CD4-positive, CD25-positive, alpha-beta regulatory T cell (primary cell): ENCODE measurements around the gene PEAR1. TPM values are rescaled to one million over a fixed set of nuclear protein-coding genes. Genes with fewer than 3 reads are reported as not detected.

ENCODE experiments used
- ATAC-seq, 2 donors: fragments of 150-1000 bp; cut with Tn5 transposase; one replicate each; pipeline ENCODE4 v1.10.0; 2021; ENCODE audit warnings: low read depth in 2 of 2, moderate number of reproducible peaks in 2 of 2, moderate library complexity in 1 of 2
- DNase-seq, 3 donors: peaks; one replicate each; pipeline versions ENCODE4 v3.0.0 to v3.0.0-alpha.2; 2012 to 2022; ENCODE audit warnings: mixed read lengths in 1 of 3
- H3K27ac ChIP-seq: one replicate; pipeline ENCODE4 v1.7.0; 2013; ENCODE audit warnings: mild to moderate bottlenecking, low read length; ENCODE audit not compliant: insufficient read depth, poor library complexity, severe bottlenecking
- H3K27me3 ChIP-seq: one replicate; pipeline ENCODE4 v1.7.0; 2013; ENCODE audit warnings: low read length; ENCODE audit not compliant: control insufficient read depth, insufficient read depth
- H3K36me3 ChIP-seq: one replicate; pipeline ENCODE4 v1.7.0; 2013; ENCODE audit warnings: mild to moderate bottlenecking, low read length, moderate library complexity; ENCODE audit not compliant: control insufficient read depth, insufficient read depth
- H3K4me1 ChIP-seq: 2 replicates; pipeline ENCODE4 v1.7.0; 2013; ENCODE audit warnings: mild to moderate bottlenecking, low read length; ENCODE audit not compliant: insufficient read depth, control insufficient read depth, poor library complexity, severe bottlenecking
- H3K4me3 ChIP-seq: one replicate; pipeline ENCODE4 v1.7.0; 2013; ENCODE audit warnings: low read depth, mild to moderate bottlenecking, low read length, moderate library complexity
- H3K9me3 ChIP-seq, 2 experiments: 1 replicate in 1 of 2; 2 replicates in 1 of 2; pipeline ENCODE4 v1.7.0; 2013; ENCODE audit warnings: low read length in 2 of 2, mild to moderate bottlenecking in 1 of 2, moderate library complexity in 1 of 2; ENCODE audit not compliant: control insufficient read depth in 2 of 2
- H3K27ac Mint-ChIP-seq, 3 donors: one replicate each; pipeline ENCODE4 v1.8.0; 2020 to 2022; ENCODE audit warnings: mild to moderate bottlenecking in 3 of 3, mixed read lengths in 3 of 3, moderate library complexity in 2 of 3
- H3K27me3 Mint-ChIP-seq: one replicate; pipeline ENCODE4 v1.8.0; 2022; ENCODE audit warnings: mild to moderate bottlenecking, mixed read lengths
- H3K36me3 Mint-ChIP-seq: one replicate; pipeline ENCODE4 v1.8.0; 2020; ENCODE audit warnings: mixed read lengths
- H3K4me1 Mint-ChIP-seq, 4 donors: one replicate each; pipeline ENCODE4 v1.8.0; 2020 to 2022; ENCODE audit warnings: mixed read lengths in 4 of 4, mild to moderate bottlenecking in 1 of 4
- H3K4me3 Mint-ChIP-seq, 4 donors: one replicate each; pipeline ENCODE4 v1.8.0; 2020 to 2022; ENCODE audit warnings: mild to moderate bottlenecking in 4 of 4, mixed read lengths in 4 of 4, moderate library complexity in 3 of 4
- H3K9me3 Mint-ChIP-seq, 7 donors: one replicate each; pipeline ENCODE4 v1.8.0; 2020 to 2022; ENCODE audit warnings: mixed read lengths in 7 of 7, mild to moderate bottlenecking in 3 of 7, moderate library complexity in 2 of 7
- polyA plus RNA-seq, 4 donors: library from polyadenylated mRNA; unstranded; fragments of 300-500 nt; fragmentation: Illumina TruSeq; gene quantifications; one replicate each; pipeline ENCODE4 v1.2.3, GENCODE V29; 2021
- total RNA-seq: library from RNA; stranded (reverse); gene quantifications from one replicate; pipeline ENCODE4 v1.2.3, GENCODE V29; 2022

PEAR1 gene
- total and polyA plus RNA-seq, 5 donors from 2014 or later, result 1.3 TPM; not detected in 4

DNA sequence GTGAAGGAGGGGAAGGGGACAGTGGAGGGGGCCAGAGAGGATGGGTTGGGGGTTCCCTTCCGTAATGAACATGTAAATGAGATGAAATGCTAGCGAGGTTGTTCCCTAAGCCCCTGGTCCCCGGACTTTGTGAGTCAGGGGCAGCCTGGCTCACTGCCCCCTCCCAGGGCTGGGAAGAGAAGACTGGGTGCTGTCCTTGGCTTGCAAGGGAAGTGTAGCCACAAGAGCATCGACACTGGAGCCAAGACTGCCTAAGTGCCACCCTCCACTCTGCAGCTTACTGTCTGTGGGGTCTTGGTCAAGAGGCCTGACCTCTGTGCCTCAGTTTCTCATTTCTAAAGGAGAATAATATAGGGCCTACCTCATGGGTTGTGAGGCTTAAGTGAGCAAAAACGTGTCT lies 483 bp downstream of the PEAR1 start:
- no peaks in the 10 kb centered on the region for H3K9me3 ChIP-seq
- no peak overlapping the region for H3K27ac ChIP-seq
- Mint-ChIP-seq H3K27me3 (peaks cover 79% of the 10 kb centered on the region), H3K36me3 (no peaks in the 10 kb centered on the region), H3K4me1 (peaks cover 0 to 36% (median 17%) of the 10 kb centered on the region in 4 donors), H3K27ac (peak overlapping the region in 1 of 3 donors; percentile 63), H3K4me3 (peak overlapping the region in 3 of 4 donors; percentile 36 to 56 (median 39)), H3K9me3 (peaks cover 0 to 1% (median 0%) of the 10 kb centered on the region in 7 donors)
- H3K36me3 ChIP-seq, result no peaks in the 10 kb centered on the region
- H3K27me3 ChIP-seq, result peaks cover 11% of the 10 kb centered on the region
- H3K4me1 ChIP-seq, result peaks cover 19% of the 10 kb centered on the region
- DNase-seq (no peak), ATAC-seq (no peak)
- no peak overlapping the region for H3K4me3 ChIP-seq

DNA sequence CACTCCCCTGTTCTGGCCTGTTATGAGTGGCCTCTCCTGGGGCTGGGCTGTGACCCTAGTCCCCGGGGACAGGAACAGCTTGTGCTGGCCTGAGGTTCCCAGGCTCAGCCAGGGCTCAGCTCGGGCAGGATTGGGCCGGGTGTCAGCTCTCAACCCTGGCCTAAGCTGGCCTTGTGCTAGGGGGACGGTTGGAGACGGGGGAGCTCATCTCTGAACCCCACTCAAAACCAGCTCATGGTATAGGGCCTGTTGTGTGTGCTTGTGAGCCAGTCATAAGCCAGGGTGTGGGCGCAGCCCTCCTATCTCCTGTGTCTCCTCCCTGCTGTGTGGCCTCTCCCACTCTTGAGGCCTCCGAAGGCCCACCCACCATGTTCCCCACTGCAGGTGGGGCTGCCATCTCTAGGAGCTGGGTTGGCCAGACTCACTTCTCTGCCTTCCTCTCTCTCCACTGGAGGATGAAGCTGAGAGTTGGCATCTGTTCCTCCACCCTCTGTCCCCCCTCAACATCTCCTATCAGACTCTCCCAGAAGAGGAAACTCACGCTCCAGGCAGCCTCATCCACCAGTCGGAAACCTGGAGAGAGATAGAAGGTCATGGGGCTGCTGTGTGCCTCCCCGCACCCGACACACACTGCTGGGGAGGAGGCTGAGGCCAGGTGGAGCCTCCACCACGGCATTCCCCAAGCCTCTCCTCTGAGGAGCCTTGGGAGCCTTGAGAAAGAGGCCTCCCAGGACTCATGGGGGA lies 1.4 kb downstream of the PEAR1 start:
- Mint-ChIP-seq H3K9me3 (peaks cover 0 to 1% (median 0%) of the 10 kb centered on the region in 7 donors), H3K4me3 (peak overlapping the region in 2 of 4 donors; percentile 47 to 49), H3K4me1 (peaks cover 0 to 36% (median 17%) of the 10 kb centered on the region in 4 donors), H3K36me3 (no peaks in the 10 kb centered on the region), H3K27ac (peak overlapping the region in 1 of 3 donors; percentile 51), H3K27me3 (peaks cover 72% of the 10 kb centered on the region)
- H3K4me3 ChIP-seq, result no peak overlapping the region
- ATAC-seq (no peak), DNase-seq (no peak)
- peaks cover 11% of the 10 kb centered on the region for H3K27me3 ChIP-seq
- H3K4me1 ChIP-seq, result peaks cover 19% of the 10 kb centered on the region
- no peaks in the 10 kb centered on the region for H3K9me3 ChIP-seq
- no peak overlapping the region for H3K27ac ChIP-seq
- no peaks in the 10 kb centered on the region for H3K36me3 ChIP-seq

DNA sequence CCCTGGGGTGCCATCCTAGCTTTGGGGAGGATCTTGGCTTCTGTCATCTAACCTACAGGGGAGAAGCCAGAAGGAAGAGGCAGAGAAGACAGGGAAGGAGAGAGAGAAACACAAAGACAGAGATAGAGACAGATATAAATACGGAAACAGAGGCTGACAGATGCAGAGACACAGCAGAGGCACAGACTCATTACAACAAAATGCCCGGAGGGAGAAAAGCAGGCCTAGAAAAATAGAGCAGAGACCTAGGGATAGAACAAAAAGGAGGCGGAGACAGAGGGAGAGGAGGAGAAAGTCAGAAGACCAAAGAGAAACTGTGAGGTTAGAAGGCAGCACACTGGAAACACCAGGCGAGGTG lies 1.9 kb downstream of the PEAR1 start:
- H3K36me3 Mint-ChIP-seq, result no peaks in the 10 kb centered on the region
- peaks cover 0 to 1% (median 0%) of the 10 kb centered on the region in 7 donors for H3K9me3 Mint-ChIP-seq
- H3K4me1 ChIP-seq, result peaks cover 19% of the 10 kb centered on the region
- H3K36me3 ChIP-seq, result no peaks in the 10 kb centered on the region
- H3K27ac ChIP-seq, result no peak overlapping the region
- H3K4me3 ChIP-seq, result no peak overlapping the region
- no peaks in the 10 kb centered on the region for H3K9me3 ChIP-seq
- ATAC-seq (no peak), DNase-seq (no peak)
- H3K27me3 Mint-ChIP-seq, result peaks cover 67% of the 10 kb centered on the region
- peaks cover 11% of the 10 kb centered on the region for H3K27me3 ChIP-seq
- no peak overlapping the region for H3K27ac Mint-ChIP-seq
- peak overlapping the region in 1 of 4 donors; percentile 69 for H3K4me3 Mint-ChIP-seq
- H3K4me1 Mint-ChIP-seq, result peaks cover 0 to 33% (median 13%) of the 10 kb centered on the region in 4 donors

DNA sequence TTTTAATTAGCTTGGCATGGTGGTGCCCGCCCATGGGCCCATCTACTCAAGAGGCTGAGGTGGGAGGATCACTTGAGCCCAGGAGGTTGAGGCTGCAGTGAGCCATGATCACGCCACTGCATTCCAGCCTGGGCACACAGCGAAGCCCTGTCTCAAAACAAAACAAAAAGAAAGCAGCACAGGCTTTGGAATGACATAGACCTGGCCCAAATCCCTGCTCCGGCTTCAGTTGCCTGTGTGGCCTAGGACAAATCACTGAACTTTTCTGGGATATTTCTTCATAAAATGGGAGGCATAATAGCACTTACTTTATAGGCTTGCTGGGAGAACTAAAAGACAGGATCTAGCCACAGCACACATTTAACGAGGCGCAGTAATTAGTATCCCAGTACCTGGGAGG lies 2.4 kb downstream of the PEAR1 start:
- H3K27me3 ChIP-seq, result peaks cover 11% of the 10 kb centered on the region
- H3K27ac ChIP-seq, result no peak overlapping the region
- peaks cover 0 to 1% (median 0%) of the 10 kb centered on the region in 7 donors for H3K9me3 Mint-ChIP-seq
- no peak overlapping the region for H3K27ac Mint-ChIP-seq
- peaks cover 19% of the 10 kb centered on the region for H3K4me1 ChIP-seq
- DNase-seq, result no peak
- H3K27me3 Mint-ChIP-seq, result peaks cover 62% of the 10 kb centered on the region
- no peak overlapping the region for H3K4me3 ChIP-seq
- H3K9me3 ChIP-seq, result no peaks in the 10 kb centered on the region
- H3K36me3 Mint-ChIP-seq, result no peaks in the 10 kb centered on the region
- H3K36me3 ChIP-seq, result no peaks in the 10 kb centered on the region
- no peak for ATAC-seq
- peaks cover 0 to 33% (median 13%) of the 10 kb centered on the region in 4 donors for H3K4me1 Mint-ChIP-seq
- H3K4me3 Mint-ChIP-seq, result no peak overlapping the region

DNA sequence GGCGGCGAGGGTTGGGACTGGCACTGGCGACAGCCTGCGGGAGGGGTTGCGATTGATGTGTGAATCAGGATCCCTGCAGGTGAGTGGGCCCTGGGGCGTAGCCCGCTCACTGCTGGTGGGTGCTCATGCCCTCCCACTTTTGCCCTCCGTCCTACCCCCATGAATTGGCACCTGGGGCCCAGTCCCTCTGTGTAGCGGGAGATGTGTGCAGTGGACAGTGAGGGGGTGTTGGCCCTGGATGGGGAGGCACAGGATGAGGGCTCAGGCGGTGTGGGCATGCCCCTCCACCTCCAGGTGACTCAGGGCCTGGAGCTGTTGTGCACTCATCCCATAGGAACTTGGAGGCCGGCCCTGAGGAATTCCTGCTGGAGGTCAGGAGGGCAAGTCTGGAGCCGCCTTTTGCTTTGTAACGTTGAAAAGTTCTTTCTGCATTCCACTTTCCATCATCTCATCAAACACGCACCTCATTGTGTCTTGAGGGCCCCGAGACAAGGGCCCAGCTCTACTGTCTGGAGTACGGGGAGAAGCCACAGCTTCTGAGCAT lies 3.0 kb downstream of the PEAR1 start:
- Histone ChIP-seq H3K4me1 (peaks cover 19% of the 10 kb centered on the region), H3K36me3 (no peaks in the 10 kb centered on the region), H3K4me3 (no peak overlapping the region), H3K9me3 (no peaks in the 10 kb centered on the region), H3K27me3 (peaks cover 11% of the 10 kb centered on the region), H3K27ac (no peak overlapping the region)
- H3K27ac Mint-ChIP-seq, result no peak overlapping the region
- ATAC-seq (no peak), DNase-seq (no peak)
- H3K4me3 Mint-ChIP-seq, result no peak overlapping the region
- H3K27me3 Mint-ChIP-seq, result peaks cover 56% of the 10 kb centered on the region
- H3K4me1 Mint-ChIP-seq, result peaks cover 0 to 33% (median 13%) of the 10 kb centered on the region in 4 donors
- no peaks in the 10 kb centered on the region for H3K36me3 Mint-ChIP-seq
- peaks cover 0 to 1% (median 0%) of the 10 kb centered on the region in 7 donors for H3K9me3 Mint-ChIP-seq

DNA sequence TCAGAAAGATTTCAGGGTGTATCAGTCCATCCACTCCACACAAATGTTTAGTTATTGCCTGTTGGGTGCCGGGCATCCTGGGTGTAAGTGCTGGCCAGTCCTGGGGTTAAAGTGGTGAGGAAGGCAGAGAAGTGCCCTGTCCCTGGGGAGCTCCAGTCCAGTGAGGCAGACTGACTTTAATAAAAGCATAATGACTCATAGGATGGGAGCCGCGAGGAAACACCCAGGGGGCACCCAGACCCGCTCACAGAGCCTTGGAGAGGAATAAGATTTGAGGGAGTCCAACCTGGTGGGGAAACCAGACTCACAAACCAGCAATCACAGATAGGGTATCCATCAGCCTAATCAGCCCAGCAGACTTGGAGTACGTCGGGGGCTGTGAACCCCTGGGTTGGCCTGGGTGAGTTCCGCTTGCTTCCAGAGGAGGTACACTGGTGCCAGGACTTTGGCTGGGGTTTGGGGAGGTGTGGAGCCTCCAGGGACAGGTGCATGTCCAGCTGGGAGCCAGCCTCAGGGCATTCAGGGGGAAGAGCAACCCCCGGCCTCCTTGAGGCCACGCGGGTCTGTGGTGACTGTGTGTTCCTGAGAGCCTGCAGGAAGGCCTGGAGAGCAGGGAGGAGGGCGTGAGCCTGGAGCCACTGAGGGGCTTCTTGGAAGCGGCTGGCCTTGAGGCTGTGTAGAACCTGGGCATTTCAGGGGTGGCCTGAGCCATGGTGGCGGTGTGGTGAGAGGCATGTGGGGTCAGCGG lies 3.7 kb downstream of the PEAR1 start:
- no peak for ATAC-seq
- Histone ChIP-seq H3K4me1 (peaks cover 16% of the 10 kb centered on the region), H3K27me3 (peaks cover 11% of the 10 kb centered on the region), H3K4me3 (no peak overlapping the region), H3K9me3 (no peaks in the 10 kb centered on the region), H3K27ac (no peak overlapping the region), H3K36me3 (no peaks in the 10 kb centered on the region)
- Mint-ChIP-seq H3K4me3 (no peak overlapping the region), H3K27me3 (peaks cover 49% of the 10 kb centered on the region), H3K27ac (no peak overlapping the region), H3K9me3 (peaks cover 0 to 1% (median 0%) of the 10 kb centered on the region in 7 donors), H3K36me3 (no peaks in the 10 kb centered on the region), H3K4me1 (peaks cover 0 to 26% (median 9%) of the 10 kb centered on the region in 4 donors)
- DNase-seq, result no peak

DNA sequence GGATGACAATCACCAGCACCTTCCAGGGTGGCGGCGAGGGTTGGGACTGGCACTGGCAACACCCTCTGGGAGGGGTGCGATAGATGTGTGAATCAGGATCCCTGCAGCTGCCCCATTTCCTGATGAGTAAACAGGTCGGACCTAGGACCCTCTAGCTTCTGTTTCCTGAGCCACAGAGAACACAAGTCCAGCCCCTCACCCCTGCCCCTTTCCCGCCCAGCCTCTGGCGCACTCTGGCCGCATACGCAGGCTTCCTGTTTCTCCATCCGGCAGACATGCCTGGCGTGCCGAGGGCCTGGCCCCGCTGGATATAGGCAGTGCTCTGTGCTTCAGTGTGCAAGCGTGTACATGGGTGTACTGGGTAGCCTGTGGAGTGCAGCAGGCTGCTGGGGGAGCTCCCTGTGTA lies 4.6 kb downstream of the PEAR1 start:
- Mint-ChIP-seq H3K4me3 (no peak overlapping the region), H3K9me3 (peaks cover 0 to 1% (median 0%) of the 10 kb centered on the region in 7 donors), H3K36me3 (no peaks in the 10 kb centered on the region), H3K27ac (peak overlapping the region in 1 of 3 donors; percentile 37), H3K27me3 (peaks cover 40% of the 10 kb centered on the region), H3K4me1 (peaks cover 0 to 18% (median 3%) of the 10 kb centered on the region in 4 donors)
- no peaks in the 10 kb centered on the region for H3K9me3 ChIP-seq
- H3K4me1 ChIP-seq, result peaks cover 7% of the 10 kb centered on the region
- H3K36me3 ChIP-seq, result no peaks in the 10 kb centered on the region
- DNase-seq, result peak in 1 of 3 donors; percentile 33
- H3K27me3 ChIP-seq, result peaks cover 11% of the 10 kb centered on the region
- H3K4me3 ChIP-seq, result no peak overlapping the region
- peak in 1 of 2 donors; percentile 17 for ATAC-seq
- no peak overlapping the region for H3K27ac ChIP-seq
